BLaER1 treated with 17β-estradiol and CSF1 and Interleukin-3, amounts not matched to agents 10 nM and 100 nM (cell line): Measurements from ENCODE around the gene IGDCC3.
A peak's percentile ranks its signal among the peaks of the same experiment; 100 is the strongest.
"Not testable (repeated sequence)": the region's sequence is repeated elsewhere in the genome, so short reads cannot be mapped to it uniquely, and the experiment has no call there.

Source experiments
- H3K27ac ChIP-seq, 11 experiments: shearing (Covaris generic); formaldehyde crosslinking; 2 replicates each; pipeline ENCODE4 v1.8.1; 2022
- H3K27me3 ChIP-seq, 11 experiments: shearing (Covaris generic); formaldehyde crosslinking; 2 replicates each; pipeline ENCODE4 v1.8.1; 2022
- H3K36me3 ChIP-seq, 11 experiments: shearing (Covaris generic); formaldehyde crosslinking; 2 replicates each; pipeline ENCODE4 v1.8.1; 2022
- H3K4me1 ChIP-seq, 10 experiments: shearing (Covaris generic); formaldehyde crosslinking; 2 replicates each; pipeline ENCODE4 v1.8.1; 2022
- H3K4me2 ChIP-seq, 11 experiments: shearing (Covaris generic); formaldehyde crosslinking; 2 replicates each; pipeline ENCODE4 v1.8.1; 2022
- H3K4me3 ChIP-seq, 10 experiments: shearing (Covaris generic); formaldehyde crosslinking; 2 replicates each; pipeline ENCODE4 v1.8.1; 2022
- H3K9ac ChIP-seq, 11 experiments: shearing (Covaris generic); formaldehyde crosslinking; 2 replicates each; pipeline ENCODE4 v1.8.1; 2022
- H3K9me3 ChIP-seq, 11 experiments: shearing (Covaris generic); formaldehyde crosslinking; replicated peaks in 1 of 11; 2 replicates each; pipeline ENCODE4 v1.8.1; 2022
- H4K20me1 ChIP-seq, 11 experiments: shearing (Covaris generic); formaldehyde crosslinking; 2 replicates each; pipeline ENCODE4 v1.8.1; 2022
- Cebpa-rat ChIP-seq, 11 experiments: shearing (Covaris generic); IDR thresholded peaks; 2 replicates each; pipeline ENCODE4 v1.8.1; 2022

The IGDCC3 gene

DNA sequence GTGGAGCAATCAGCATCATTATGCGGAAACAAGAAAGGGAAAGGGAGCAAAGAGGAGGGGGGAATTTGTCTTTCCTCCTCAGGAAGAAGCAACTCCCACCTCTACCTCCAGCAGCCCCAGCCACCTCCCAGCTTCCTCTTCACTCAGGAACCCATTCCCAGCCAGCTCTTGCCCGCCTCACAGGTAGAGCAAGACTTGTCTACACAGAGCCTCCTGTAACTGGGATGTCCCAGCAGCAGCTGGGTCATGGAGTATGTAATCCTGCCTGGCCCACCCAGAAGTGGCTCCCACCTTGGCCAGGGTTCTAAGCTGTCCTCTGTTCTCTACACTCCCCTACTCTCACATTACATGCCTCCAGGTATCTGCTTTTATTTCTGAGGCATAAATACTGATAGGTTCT is 14.0 kb downstream of the IGDCC3 start:
- Histone ChIP-seq H3K36me3 (no peaks in the 10 kb centered on the region), H3K27ac (no peak overlapping the region), H3K4me3 (no peak overlapping the region), H4K20me1 (no peaks in the 10 kb centered on the region), H3K9ac (no peak overlapping the region), H3K27me3 (peaks cover 0 to 13% (median 3%) of the 10 kb centered on the region in 11 experiments; a peak in 8 of 22 replicates), H3K4me1 (no peaks in the 10 kb centered on the region; a peak in 1 of 20 replicates), H3K9me3 (no peaks in the 10 kb centered on the region), H3K4me2 (no peak overlapping the region)
- TF ChIP-seq Cebpa-rat (IDR thresholded peaks at IDR 0.05) = no peak

DNA sequence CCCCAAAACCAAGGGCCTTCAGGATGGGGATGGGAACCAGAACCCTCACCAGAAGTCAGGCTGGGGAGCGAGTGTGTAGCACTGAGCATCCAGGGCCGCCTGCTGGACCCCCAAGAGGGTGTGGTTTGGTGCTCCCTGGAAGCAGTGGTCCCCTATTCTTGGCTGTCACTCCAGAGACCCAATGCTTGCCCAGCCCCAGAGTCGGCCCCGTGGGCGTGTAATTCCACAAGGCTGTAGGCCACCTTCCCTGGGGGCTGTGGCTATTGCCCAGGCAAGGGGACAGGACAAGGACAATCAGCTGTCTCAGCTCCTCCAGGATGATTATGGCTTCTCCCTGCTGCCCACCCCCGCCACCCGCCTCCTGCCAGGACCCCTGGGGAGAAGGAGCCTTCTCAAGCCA is 14.5 kb downstream of the IGDCC3 start:
- no peaks in the 10 kb centered on the region for H4K20me1 ChIP-seq
- no peaks in the 10 kb centered on the region for H3K9me3 ChIP-seq
- no peak overlapping the region for H3K4me3 ChIP-seq
- no peak overlapping the region for H3K9ac ChIP-seq
- no peaks in the 10 kb centered on the region for H3K36me3 ChIP-seq
- no peaks in the 10 kb centered on the region; a peak in 1 of 20 replicates for H3K4me1 ChIP-seq
- H3K27me3 ChIP-seq = peaks cover 0 to 18% (median 7%) of the 10 kb centered on the region in 11 experiments; a peak in 15 of 22 replicates
- TF ChIP-seq Cebpa-rat (IDR thresholded peaks at IDR 0.05) = no peak
- H3K27ac ChIP-seq = no peak overlapping the region
- no peak overlapping the region for H3K4me2 ChIP-seq

DNA sequence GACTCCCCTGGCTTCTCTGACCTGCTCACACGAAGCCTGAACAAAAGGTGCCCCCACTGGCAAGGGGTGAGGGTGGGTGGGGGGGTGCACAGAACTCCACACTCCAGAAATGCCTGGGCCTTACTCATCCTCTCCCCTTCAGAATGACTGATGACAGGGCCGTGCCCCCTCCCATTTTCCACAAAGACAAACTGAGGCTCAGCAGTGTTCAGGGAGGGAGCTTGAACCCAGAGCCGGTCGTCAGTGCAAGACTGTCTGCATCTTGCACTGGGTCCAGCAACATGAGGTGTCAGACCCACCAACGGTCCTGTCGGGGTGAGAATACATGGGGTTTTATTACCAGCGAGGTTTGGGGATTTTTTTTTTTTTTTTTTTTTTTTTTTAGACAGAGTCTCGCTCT is 15.3 kb downstream of the IGDCC3 start:
- H3K9me3 ChIP-seq = no peaks in the 10 kb centered on the region
- no peak overlapping the region for H3K9ac ChIP-seq
- H3K4me3 ChIP-seq = no peak overlapping the region
- no peak overlapping the region for H3K4me2 ChIP-seq
- no peaks in the 10 kb centered on the region for H3K36me3 ChIP-seq
- TF ChIP-seq Cebpa-rat (IDR thresholded peaks at IDR 0.05) = no peak
- H3K27me3 ChIP-seq = peaks cover 8 to 26% (median 15%) of the 10 kb centered on the region in 11 experiments
- H3K27ac ChIP-seq = no peak overlapping the region
- H3K4me1 ChIP-seq = no peaks in the 10 kb centered on the region
- H4K20me1 ChIP-seq = no peaks in the 10 kb centered on the region

DNA sequence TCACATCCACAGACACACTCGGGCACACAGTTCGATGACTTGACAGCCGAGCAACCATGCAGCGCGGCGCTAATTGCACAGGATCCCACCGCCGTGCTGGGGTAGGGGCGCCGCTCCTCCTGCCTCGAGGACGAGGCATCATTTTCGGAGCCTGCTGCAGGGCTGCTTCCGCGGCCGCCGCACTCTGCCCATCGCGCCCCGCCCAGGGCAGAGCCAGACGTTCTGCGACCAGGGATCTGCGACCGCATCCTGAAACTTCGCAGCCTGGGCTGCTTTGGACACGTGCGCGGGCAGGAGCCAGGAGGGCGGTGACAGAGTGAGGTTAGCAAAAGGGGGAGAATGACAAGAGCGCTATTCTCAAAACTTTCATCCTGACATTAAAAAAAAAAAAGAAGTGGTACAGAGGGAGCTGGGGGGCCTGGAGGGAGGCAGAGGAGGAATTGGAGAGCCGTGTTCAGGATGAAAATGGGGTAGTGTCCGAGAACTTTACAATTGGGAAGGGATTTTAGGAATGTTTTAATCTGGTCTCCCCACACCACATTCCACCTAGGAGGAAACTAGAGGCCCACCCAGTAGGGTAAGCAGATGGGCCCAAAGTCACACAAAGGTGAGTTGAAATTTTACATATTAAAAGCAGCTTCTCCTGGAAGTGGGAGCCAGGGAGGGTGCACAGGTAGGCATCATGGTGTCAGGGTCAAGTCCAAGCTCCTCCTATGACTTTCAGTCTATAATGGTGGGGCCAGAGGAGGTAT is 15.9 kb downstream of the IGDCC3 start:
- H3K4me3 ChIP-seq = no peak overlapping the region

DNA sequence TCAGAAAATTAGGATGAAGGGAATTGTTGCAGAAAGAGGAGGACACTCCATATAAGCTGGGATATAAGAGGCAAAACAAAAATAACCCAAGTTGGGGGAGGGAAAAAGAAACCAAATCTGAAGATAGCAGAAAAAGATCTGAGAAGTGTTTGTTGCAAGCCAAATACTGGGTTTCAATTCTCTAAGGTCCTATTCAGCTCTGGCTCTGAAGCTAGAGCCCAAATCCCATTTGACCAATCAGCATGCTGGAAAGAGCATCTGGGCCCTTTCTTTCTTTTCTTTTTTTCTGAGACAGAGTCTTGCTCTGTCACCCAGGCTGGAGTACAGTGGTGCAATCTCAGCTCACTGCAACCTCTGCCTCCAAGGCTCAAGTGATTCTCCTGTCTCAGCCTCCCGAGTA is 17.3 kb downstream of the IGDCC3 start:
- no peaks in the 10 kb centered on the region for H3K36me3 ChIP-seq
- peaks cover 0 to 4% (median 0%) of the 10 kb centered on the region in 10 experiments; a peak in 3 of 20 replicates for H3K4me1 ChIP-seq
- TF ChIP-seq Cebpa-rat (IDR thresholded peaks at IDR 0.05) = no peak

More for the DNA sequence above, 15.9 kb downstream of the IGDCC3 start:
- Histone ChIP-seq H3K4me2 (no peak overlapping the region), H4K20me1 (no peaks in the 10 kb centered on the region), H3K9ac (no peak overlapping the region), H3K36me3 (no peaks in the 10 kb centered on the region), H3K27me3 (peaks cover 14 to 32% (median 21%) of the 10 kb centered on the region in 11 experiments), H3K27ac (no peak overlapping the region), H3K4me1 (no peaks in the 10 kb centered on the region), H3K9me3 (0 out of 22 replicates have a peak, but pooled peaks cover 0 to 2% (median 0%) of the 10 kb centered on the region in 11 experiments)
- TF ChIP-seq Cebpa-rat (IDR thresholded peaks at IDR 0.05) = no peak

DNA sequence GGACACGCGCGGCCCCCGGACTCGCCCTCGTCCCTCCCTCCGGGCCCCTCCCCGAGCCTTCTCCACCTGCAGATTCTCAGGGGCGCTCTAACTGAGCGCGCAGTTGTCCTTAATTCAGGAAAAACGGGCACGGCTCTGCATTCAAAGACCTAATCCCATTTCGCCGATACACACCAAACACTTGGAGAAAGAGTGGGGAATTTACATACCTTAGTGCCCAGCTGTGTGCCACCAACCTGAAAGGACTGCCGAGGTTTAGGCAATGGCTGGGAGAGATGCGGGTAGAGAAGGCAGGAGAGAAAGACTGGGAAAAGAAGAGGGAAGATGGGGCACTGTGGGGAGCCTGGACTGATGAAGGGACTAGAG is 21.8 kb downstream of the IGDCC3 start:
- H3K27ac ChIP-seq = no peak overlapping the region
- no peak overlapping the region for H3K9ac ChIP-seq
- peak overlapping the region in 9 of 10 experiments; percentile 24 to 60 (median 43); a peak in 15 of 20 replicates for H3K4me3 ChIP-seq

More for the DNA sequence above, 17.3 kb downstream of the IGDCC3 start:
- Histone ChIP-seq H3K4me2 (no peak overlapping the region), H3K27me3 (peaks cover 27 to 46% (median 35%) of the 10 kb centered on the region in 11 experiments), H3K27ac (no peak overlapping the region), H3K9ac (no peak overlapping the region), H3K4me3 (no peak overlapping the region), H3K9me3 (peaks cover 4 to 11% (median 8%) of the 10 kb centered on the region in 11 experiments; a peak in 17 of 22 replicates), H4K20me1 (no peaks in the 10 kb centered on the region; a peak in 1 of 22 replicates)

DNA sequence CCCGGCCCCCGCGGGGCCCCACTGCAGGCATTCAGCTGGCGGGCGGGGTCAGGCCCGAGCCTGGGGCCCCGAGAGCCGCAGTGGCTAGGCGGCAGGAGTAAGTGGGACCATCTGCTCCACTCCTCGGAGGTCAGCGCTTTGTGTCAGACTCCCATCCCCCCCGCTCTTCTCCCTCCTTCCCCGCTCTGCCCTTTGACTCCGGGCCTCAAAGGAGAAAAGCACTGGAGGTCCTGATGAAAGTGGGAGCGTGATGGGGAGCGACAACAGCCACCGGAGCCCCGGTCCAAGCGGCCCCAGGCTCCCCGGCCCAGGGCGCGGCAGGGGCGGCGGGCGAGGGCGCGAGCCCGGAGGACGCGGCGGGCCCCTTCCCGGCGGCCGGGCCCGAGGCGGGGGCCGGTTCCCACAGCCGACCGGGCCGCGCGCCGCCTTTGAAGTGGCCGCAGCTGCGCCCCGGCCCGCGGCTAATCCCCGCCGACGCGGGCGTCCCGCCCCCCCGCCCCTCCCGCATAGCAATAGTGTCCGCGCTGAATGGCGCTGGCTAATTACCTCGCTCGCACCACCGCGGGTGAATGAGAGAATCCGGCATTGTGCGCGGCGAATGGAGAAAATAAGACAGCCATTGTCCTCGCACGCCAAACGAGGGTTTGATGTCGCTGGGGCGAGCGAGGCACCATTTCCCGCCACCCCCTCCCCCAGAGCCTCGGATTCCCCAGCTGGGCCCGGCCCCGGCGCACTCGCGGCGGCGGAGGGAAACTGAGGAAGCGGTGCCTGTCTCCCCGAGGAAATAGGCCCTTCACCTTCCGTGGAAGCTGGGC is 22.4 kb downstream of the IGDCC3 start:
- Histone ChIP-seq H4K20me1 (no peaks in the 10 kb centered on the region; a peak in 1 of 22 replicates), H3K4me2 (peak overlapping the region; percentile 31 to 76 (median 57); a peak in 15 of 22 replicates), H3K4me3 (peak overlapping the region in 9 of 10 experiments; percentile 24 to 60 (median 43); a peak in 16 of 20 replicates), H3K36me3 (peaks cover 0 to 11% (median 0%) of the 10 kb centered on the region in 11 experiments; a peak in 3 of 22 replicates), H3K27ac (no peak overlapping the region), H3K9ac (no peak overlapping the region), H3K9me3 (peaks cover 50 to 61% (median 57%) of the 10 kb centered on the region in 11 experiments), H3K27me3 (peaks cover 50 to 78% (median 58%) of the 10 kb centered on the region in 11 experiments), H3K4me1 (peaks cover 0 to 4% (median 0%) of the 10 kb centered on the region in 10 experiments; a peak in 3 of 20 replicates)
- TF ChIP-seq Cebpa-rat (IDR thresholded peaks at IDR 0.05) = no peak

More for the DNA sequence above, 21.8 kb downstream of the IGDCC3 start:
- Histone ChIP-seq H3K4me2 (peak overlapping the region; percentile 31 to 76 (median 57); a peak in 15 of 22 replicates), H3K36me3 (peaks cover 0 to 11% (median 0%) of the 10 kb centered on the region in 11 experiments; a peak in 3 of 22 replicates), H4K20me1 (no peaks in the 10 kb centered on the region; a peak in 1 of 22 replicates), H3K27me3 (peaks cover 50 to 78% (median 58%) of the 10 kb centered on the region in 11 experiments), H3K4me1 (peaks cover 0 to 4% (median 0%) of the 10 kb centered on the region in 10 experiments; a peak in 3 of 20 replicates), H3K9me3 (peaks cover 44 to 56% (median 51%) of the 10 kb centered on the region in 11 experiments)
- no peak for TF ChIP-seq Cebpa-rat (IDR thresholded peaks at IDR 0.05)

DNA sequence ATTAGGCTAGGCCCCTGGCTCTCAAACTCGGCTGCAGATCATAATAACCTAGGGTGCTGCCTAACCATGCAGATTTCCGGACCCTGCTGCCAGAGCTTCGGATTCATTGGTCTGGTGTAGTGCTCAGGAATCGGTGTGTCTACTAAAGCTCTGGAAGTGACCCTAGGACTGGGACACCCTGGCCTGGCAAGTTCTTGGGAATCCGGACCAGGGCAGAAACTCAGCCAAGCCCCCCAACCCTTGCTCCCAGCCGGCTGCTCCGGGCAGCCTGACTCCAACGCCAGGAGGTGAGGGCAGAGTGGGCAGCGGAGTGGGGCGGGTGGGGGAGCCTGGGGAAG is 23.0 kb downstream of the IGDCC3 start:
- Histone ChIP-seq H3K27ac (no peak overlapping the region), H3K9me3 (peaks cover 54 to 67% (median 62%) of the 10 kb centered on the region in 11 experiments), H3K36me3 (peaks cover 0 to 11% (median 0%) of the 10 kb centered on the region in 11 experiments; a peak in 3 of 22 replicates), H4K20me1 (no peaks in the 10 kb centered on the region; a peak in 1 of 22 replicates), H3K4me1 (peaks cover 0 to 4% (median 0%) of the 10 kb centered on the region in 10 experiments; a peak in 3 of 20 replicates), H3K27me3 (peaks cover 50 to 78% (median 58%) of the 10 kb centered on the region in 11 experiments), H3K9ac (no peak overlapping the region), H3K4me3 (peak overlapping the region in 1 of 10 experiments; percentile 11; a peak in 2 of 20 replicates), H3K4me2 (no peak overlapping the region)
- no peak for TF ChIP-seq Cebpa-rat (IDR thresholded peaks at IDR 0.05)

DNA sequence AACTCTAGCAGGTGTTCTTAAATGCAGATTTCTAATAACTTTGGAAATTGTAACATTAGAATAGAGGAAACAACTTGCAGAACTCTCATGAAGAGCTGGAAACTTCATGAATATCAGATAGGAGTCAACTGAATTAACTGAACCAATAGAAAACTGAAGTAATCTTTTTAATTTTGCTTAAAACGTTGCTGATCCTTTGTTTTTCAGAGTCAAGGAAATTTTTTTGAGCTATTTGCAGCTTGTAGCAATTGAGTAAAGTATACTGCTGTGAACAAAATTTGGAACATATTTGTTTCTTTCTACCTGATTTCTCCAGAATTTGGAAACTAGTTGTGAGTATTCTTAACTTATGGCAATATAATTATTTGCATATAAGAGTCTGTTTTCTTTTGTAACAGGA is 25.8 kb downstream of the IGDCC3 start:
- not testable (repeated sequence) for H3K4me1 ChIP-seq, H3K4me2 ChIP-seq, H3K4me3 ChIP-seq, H4K20me1 ChIP-seq, H3K9ac ChIP-seq, H3K27ac ChIP-seq
- Histone ChIP-seq H3K9me3 (peaks cover 54 to 66% (median 63%) of the 10 kb centered on the region in 11 experiments), H3K36me3 (peaks cover 0 to 11% (median 0%) of the 10 kb centered on the region in 11 experiments; a peak in 3 of 22 replicates), H3K27me3 (peaks cover 36 to 49% (median 38%) of the 10 kb centered on the region in 11 experiments)
